NCI-H82 (cell line): Measurements from ENCODE around the gene RARG.
"Not testable (repeated sequence)": the region's sequence is repeated elsewhere in the genome, so short reads cannot be mapped to it uniquely, and the experiment has no call there.

ENCODE experiments used
- DNase-seq: peaks from one replicate; lab custom pipeline; 2025; lab: John Stamatoyannopoulos, UW

RARG gene

DNA sequence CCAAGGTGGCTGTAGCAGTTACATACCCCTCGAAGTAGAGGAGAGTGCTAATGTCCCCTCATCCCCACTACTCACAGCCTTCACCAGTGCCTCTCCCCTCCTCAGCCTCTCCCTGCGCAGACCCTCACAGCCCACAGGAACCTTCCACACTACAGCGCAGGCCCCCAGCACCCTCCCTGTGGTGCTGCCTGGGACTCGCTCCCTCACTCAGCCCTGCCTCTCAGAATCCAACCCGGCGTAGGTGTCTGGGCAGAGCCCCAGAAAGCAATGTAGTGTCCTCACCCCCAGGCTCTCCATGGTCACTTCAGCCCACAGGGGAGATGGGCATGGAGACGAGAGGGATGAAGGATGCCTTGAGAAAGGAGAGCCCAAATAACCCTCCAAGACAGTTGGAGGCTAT is 62.4 kb downstream of the RARG start:
- no peak for DNase-seq

- DNase-seq, result no peak
Measured at GRCh38 chr12:53166837-53167236, 65.2 kb downstream of the RARG start.

DNA sequence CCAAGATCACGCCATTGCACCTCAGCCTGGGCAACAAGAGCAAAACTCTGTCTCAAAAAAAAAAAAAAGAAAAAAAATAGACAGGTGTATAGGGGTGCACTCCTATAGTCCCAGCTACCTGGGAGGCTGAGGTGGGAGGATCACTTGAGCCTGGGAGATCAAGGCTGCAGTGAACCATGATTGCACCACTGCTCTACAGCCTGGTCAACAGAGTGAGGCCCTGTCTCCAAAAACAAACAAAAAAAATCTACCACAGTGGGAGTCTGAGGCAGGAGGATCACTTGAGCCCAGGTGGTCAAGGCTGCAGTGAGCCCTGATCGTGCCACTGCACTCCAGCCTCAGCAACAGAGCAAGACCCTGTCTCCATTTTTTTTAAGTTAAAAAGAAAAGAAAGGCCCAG is 69.0 kb downstream of the RARG start:
- DNase-seq, result not testable (repeated sequence)

DNA sequence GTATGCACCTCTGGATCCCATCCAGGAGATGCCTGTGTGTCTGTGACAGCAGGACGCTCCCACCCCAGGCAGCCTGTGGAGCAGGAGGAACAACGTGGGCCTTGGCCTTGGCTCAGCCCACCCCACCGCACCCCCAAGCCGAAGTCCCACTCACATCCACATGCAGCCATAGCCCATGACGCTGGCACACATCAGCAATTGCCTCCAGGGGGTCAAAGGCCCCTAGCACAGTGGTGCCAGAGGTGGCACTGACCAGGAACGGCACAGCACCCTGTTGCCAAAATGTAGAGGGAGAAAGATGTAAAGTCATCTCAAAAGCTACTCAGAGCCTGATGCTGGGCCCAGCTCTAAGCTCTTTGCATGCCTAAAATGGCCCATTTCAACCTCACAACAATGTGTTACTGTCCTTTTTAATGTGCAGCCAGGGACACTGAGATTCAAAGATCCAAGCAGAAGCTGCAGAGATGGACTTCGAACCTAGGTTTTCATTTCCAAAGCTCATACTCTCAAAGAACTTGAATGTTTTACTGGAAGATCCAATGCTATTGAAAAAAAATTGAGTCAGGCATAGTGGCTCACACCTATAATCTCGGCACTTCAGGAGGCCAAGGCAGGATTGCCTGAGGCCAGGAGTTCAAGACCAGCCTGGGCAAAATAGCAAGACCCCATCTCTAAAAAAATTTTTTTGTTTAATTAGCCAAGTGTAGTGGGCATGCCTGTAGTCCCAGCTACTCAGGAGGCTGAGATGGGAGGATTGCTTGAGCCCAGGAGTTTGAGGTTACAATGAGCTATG is 70.7 kb downstream of the RARG start:
- DNase-seq, result no peak

GRCh38 chr12:53160673-53161072 is 71.3 kb downstream of the RARG start:
- no peak for DNase-seq
